PC-9 (cell line): ENCODE data around the gene DSCAML1. TPM values are rescaled to one million over a fixed set of nuclear protein-coding genes. Genes with fewer than 3 reads are reported as not detected.

Experiments used
- BruUV-seq: library from RNA; stranded (reverse); fragments of 400-500 nt; replicated peaks from 2 replicates; lab custom pipeline; 2021; lab: Mats Ljungman, UMichigan
- CTCF ChIA-PET: fragments of 300-600 bp; sonication (Branson Sonifier 250); formaldehyde crosslinking; loops from one replicate; lab custom pipeline; 2022; ENCODE audit warnings: antibody characterized with exemption; lab: Charles Lee
- POLR2A ChIA-PET: fragments of 300-600 bp; sonication (Branson Sonifier 250); formaldehyde crosslinking; loops from one replicate; lab custom pipeline; 2022; ENCODE audit warnings: antibody characterized with exemption; ENCODE audit not compliant: unreplicated experiment; lab: Charles Lee
- DNase-seq, 2 experiments: peaks; one replicate each; pipeline versions ENCODE4 v3.0.0 to v3.0.0-alpha.2; 2015 to 2022; ENCODE audit warnings: mixed read lengths in 1 of 2
- H2AFZ ChIP-seq: fragments of 200-600 bp; sonication (generic); 2 replicates; pipeline ENCODE4 v1.8.1; 2017; ENCODE audit warnings: antibody characterized with exemption
- H3F3A ChIP-seq: fragments of 200-600 bp; sonication (generic); 2 replicates; pipeline ENCODE4 v1.8.1; 2017; ENCODE audit warnings: antibody characterized with exemption, mild to moderate bottlenecking, low read depth; ENCODE audit not compliant: insufficient read depth
- H3K27ac ChIP-seq: fragments of 200-600 bp; sonication (generic); 2 replicates; pipeline ENCODE4 v1.6.1; 2016; ENCODE audit warnings: mixed run types
- H3K27me3 ChIP-seq: fragments of 200-600 bp; sonication (generic); 2 replicates; pipeline ENCODE4 v1.6.1; 2016; ENCODE audit warnings: low read depth, mixed run types; ENCODE audit not compliant: insufficient read depth
- H3K36me3 ChIP-seq: fragments of 200-600 bp; sonication (generic); 2 replicates; pipeline ENCODE4 v1.6.1; 2016; ENCODE audit warnings: low read depth, mixed run types
- H3K4me1 ChIP-seq: fragments of 200-600 bp; sonication (generic); replicated peaks from 2 replicates; pipeline ENCODE4 v1.6.1; 2016; ENCODE audit warnings: mixed run types; ENCODE audit not compliant: insufficient read depth
- H3K4me2 ChIP-seq: fragments of 200-600 bp; sonication (generic); 2 replicates; pipeline ENCODE4 v1.6.1; 2017; ENCODE audit warnings: mixed run types
- H3K4me3 ChIP-seq: fragments of 200-600 bp; sonication (generic); 2 replicates; pipeline ENCODE4 v1.6.1; 2016; ENCODE audit warnings: mixed run types
- H3K79me2 ChIP-seq: fragments of 200-600 bp; sonication (generic); 2 replicates; pipeline ENCODE4 v1.6.1; 2017; ENCODE audit warnings: low read depth, mixed run types
- H3K9me2 ChIP-seq: fragments of 200-600 bp; sonication (generic); 2 replicates; pipeline ENCODE4 v1.8.1; 2017; ENCODE audit warnings: mild to moderate bottlenecking; ENCODE audit not compliant: insufficient read depth
- H3K9me3 ChIP-seq: fragments of 200-600 bp; sonication (generic); 2 replicates; pipeline ENCODE4 v1.8.1; 2016; ENCODE audit warnings: low read depth; ENCODE audit not compliant: insufficient read depth
- H4K20me1 ChIP-seq: fragments of 200-600 bp; sonication (generic); 2 replicates; pipeline ENCODE4 v1.8.1; 2017; ENCODE audit not compliant: insufficient read depth
- CTCF ChIP-seq: fragments of 200-600 bp; sonication (generic); conservative IDR thresholded peaks from 2 replicates; pipeline ENCODE4 v1.6.1; 2017; ENCODE audit warnings: mixed run types, antibody characterized with exemption, mild to moderate bottlenecking, moderate library complexity
- EZH2 ChIP-seq: fragments of 200-600 bp; sonication (generic); IDR thresholded peaks from 2 replicates; pipeline ENCODE4 v1.8.0; 2017; ENCODE audit warnings: antibody characterized with exemption, low read depth
- intact Hi-C: fragments of 100-400 bp; cut with micrococcal nuclease; formaldehyde crosslinking; loops from one replicate; pipeline ENCODE4 v1.10.0; 2022; ENCODE audit not compliant: unreplicated experiment
- total RNA-seq: library from RNA; stranded (reverse); gene quantifications from 2 replicates; pipeline ENCODE4 v1.2.3, GENCODE V29; 2021

The DSCAML1 gene
- total RNA-seq, 1 experiment from 2014 or later: not detected

- H3K36me3 ChIP-seq: no peaks in the 10 kb centered on the region
- H3F3A ChIP-seq: peaks cover 4% of the 10 kb centered on the region; the same call in 1 of the 2 replicates
- POLR2A ChIA-PET: no interaction called here
- intact Hi-C loops: no loop called here
- no peak overlapping the region for H3K4me2 ChIP-seq
- TF ChIP-seq CTCF (no peak), EZH2 (no peak)
- no peaks in the 10 kb centered on the region for H3K9me3 ChIP-seq
- H3K27me3 ChIP-seq: peaks cover 38% of the 10 kb centered on the region
- CTCF ChIA-PET: interaction anchor here (0.6 to 1.3 kb wide), 5 partner anchors 9 to 1835 kb away, joined by 3 to 7 read pairs (median 7); no protein-coding TSS in a partner anchor
- BruUV-seq: no TSS peak
- H4K20me1 ChIP-seq: no peaks in the 10 kb centered on the region
- no peak for DNase-seq
- H3K4me1 ChIP-seq: peaks cover 7% of the 10 kb centered on the region; the same call in 1 of the 2 replicates
- no peak overlapping the region for H3K4me3 ChIP-seq
- H3K9me2 ChIP-seq: no peaks in the 10 kb centered on the region
- no peak overlapping the region for H3K27ac ChIP-seq
- no peak overlapping the region for H2AFZ ChIP-seq
- H3K79me2 ChIP-seq: no peaks in the 10 kb centered on the region
These were observed 9.8 kb upstream of the DSCAML1 start for GRCh38 chr11:117806846-117807245.

- DNase-seq: peak in 1 of 2 experiments; percentile 53
- Histone ChIP-seq H3K4me1 (peaks cover 7% of the 10 kb centered on the region; the same call in 1 of the 2 replicates), H3K9me3 (no peaks in the 10 kb centered on the region), H3K27ac (no peak overlapping the region), H4K20me1 (no peaks in the 10 kb centered on the region), H3F3A (peaks cover 4% of the 10 kb centered on the region; the same call in 1 of the 2 replicates), H3K79me2 (no peaks in the 10 kb centered on the region), H3K4me3 (no peak overlapping the region), H2AFZ (no peak overlapping the region), H3K36me3 (no peaks in the 10 kb centered on the region), H3K9me2 (no peaks in the 10 kb centered on the region), H3K27me3 (peaks cover 41% of the 10 kb centered on the region), H3K4me2 (0 out of 2 replicates have a peak overlapping the region, but pooled peaks have one; percentile 3)
- TF ChIP-seq EZH2: no peak
- TF ChIP-seq CTCF: no peak
- ChIA-PET CTCF (interaction anchor here (0.5 to 1.3 kb wide), 2 partner anchors 13 to 393 kb away, joined by 3 to 4 read pairs; no protein-coding TSS in a partner anchor), POLR2A (no interaction called here)
- intact Hi-C loops: no loop called here
- no TSS peak for BruUV-seq
These were observed 8.0 kb upstream of the DSCAML1 start for GRCh38 chr11:117805045-117805444.

- H3K4me3 ChIP-seq: no peak overlapping the region
- no peaks in the 10 kb centered on the region for H3K9me3 ChIP-seq
- no TSS peak for BruUV-seq
- no peak overlapping the region for H3K27ac ChIP-seq
- H3K9me2 ChIP-seq: no peaks in the 10 kb centered on the region
- H3K79me2 ChIP-seq: no peaks in the 10 kb centered on the region
- intact Hi-C loops: no loop called here
- no peaks in the 10 kb centered on the region for H4K20me1 ChIP-seq
- POLR2A ChIA-PET: no interaction called here
- no peak overlapping the region for H3K4me2 ChIP-seq
- 0 out of 2 replicates have a peak, but pooled peaks cover 4% of the 10 kb centered on the region for H3F3A ChIP-seq
- no peak for DNase-seq
- H3K27me3 ChIP-seq: peaks cover 41% of the 10 kb centered on the region
- CTCF ChIA-PET: no interaction called here
- H2AFZ ChIP-seq: no peak overlapping the region
- no peaks in the 10 kb centered on the region for H3K36me3 ChIP-seq
- no peak for TF ChIP-seq EZH2
- no peak for TF ChIP-seq CTCF
- H3K4me1 ChIP-seq: peaks cover 7% of the 10 kb centered on the region; the same call in 1 of the 2 replicates
These were observed 6.9 kb upstream of the DSCAML1 start for GRCh38 chr11:117803896-117804295.
